ENCODE data around the gene CALCR.

CALCR gene

GRCh38 chr7:93453262-93453661, 121.3 kb downstream of the CALCR start:
- H3K27ac ChIP-seq (replicated peaks), result no peak overlapping the region
- DNase-seq (ENCODE audit: low read depth in 1 of 2, low spot score in 1 of 2), result no peak
- TF ChIP-seq REST (IDR thresholded peaks at IDR 0.05; ENCODE audit: insufficient replicate concordance, low read depth) (no peak), POLR2AphosphoS5 (IDR thresholded peaks at IDR 0.05; ENCODE audit: low read depth) (no peak), GABPA (IDR thresholded peaks at IDR 0.05; ENCODE audit: low read depth) (no peak), SPI1 (IDR thresholded peaks at IDR 0.05; ENCODE audit: borderline replicate concordance, low read depth) (no peak)
- TF ChIP-seq, protein P1, sequence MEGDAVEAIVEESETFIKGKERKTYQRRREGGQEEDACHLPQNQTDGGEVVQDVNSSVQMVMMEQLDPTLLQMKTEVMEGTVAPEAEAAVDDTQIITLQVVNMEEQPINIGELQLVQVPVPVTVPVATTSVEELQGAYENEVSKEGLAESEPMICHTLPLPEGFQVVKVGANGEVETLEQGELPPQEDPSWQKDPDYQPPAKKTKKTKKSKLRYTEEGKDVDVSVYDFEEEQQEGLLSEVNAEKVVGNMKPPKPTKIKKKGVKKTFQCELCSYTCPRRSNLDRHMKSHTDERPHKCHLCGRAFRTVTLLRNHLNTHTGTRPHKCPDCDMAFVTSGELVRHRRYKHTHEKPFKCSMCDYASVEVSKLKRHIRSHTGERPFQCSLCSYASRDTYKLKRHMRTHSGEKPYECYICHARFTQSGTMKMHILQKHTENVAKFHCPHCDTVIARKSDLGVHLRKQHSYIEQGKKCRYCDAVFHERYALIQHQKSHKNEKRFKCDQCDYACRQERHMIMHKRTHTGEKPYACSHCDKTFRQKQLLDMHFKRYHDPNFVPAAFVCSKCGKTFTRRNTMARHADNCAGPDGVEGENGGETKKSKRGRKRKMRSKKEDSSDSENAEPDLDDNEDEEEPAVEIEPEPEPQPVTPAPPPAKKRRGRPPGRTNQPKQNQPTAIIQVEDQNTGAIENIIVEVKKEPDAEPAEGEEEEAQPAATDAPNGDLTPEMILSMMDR (IDR thresholded peaks at IDR 0.05; ENCODE audit: insufficient read depth, low read length), result no peak
- H3K4me3 ChIP-seq (replicated peaks; ENCODE audit: insufficient read depth, low read length), result no peak overlapping the region
- no peaks in the 10 kb centered on the region for H3K27me3 ChIP-seq (ENCODE audit: insufficient read depth, poor library complexity, severe bottlenecking)

DNA sequence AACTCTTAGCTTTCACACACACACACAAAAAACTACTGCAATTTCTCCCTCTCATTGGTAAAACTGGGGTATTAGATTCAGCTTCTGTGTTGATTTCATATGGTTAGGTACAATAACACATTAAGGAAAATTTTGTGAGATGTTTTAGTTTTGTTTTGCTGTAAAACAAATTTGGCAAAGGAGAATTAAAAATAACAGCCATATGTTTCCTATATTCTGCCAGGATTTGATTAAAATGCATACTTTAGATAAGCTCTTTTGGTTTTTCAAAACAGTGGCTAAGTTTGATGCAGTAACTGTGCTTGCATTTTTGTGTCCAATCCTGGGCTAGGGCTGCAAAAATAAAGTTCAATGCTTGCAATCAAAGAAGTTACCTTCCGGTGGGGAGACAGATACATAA, 126.3 kb downstream of the CALCR start:
- peaks cover 2% of the 10 kb centered on the region for H3K27me3 ChIP-seq (ENCODE audit: insufficient read depth, poor library complexity, severe bottlenecking)
- no peak overlapping the region for H3K27ac ChIP-seq (replicated peaks)
- no peak overlapping the region for H3K4me3 ChIP-seq (replicated peaks; ENCODE audit: insufficient read depth, low read length)
- DNase-seq (ENCODE audit: low read depth in 1 of 2, low spot score in 1 of 2), result no peak
- TF ChIP-seq POLR2AphosphoS5 (IDR thresholded peaks at IDR 0.05; ENCODE audit: low read depth), result no peak
- TF ChIP-seq SPI1 (IDR thresholded peaks at IDR 0.05; ENCODE audit: borderline replicate concordance, low read depth), result no peak
- TF ChIP-seq GABPA (IDR thresholded peaks at IDR 0.05; ENCODE audit: low read depth), result no peak
- TF ChIP-seq, protein P1 (IDR thresholded peaks at IDR 0.05; ENCODE audit: insufficient read depth, low read length), result no peak
- no peak for TF ChIP-seq REST (IDR thresholded peaks at IDR 0.05; ENCODE audit: insufficient replicate concordance, low read depth)

- DNase-seq (ENCODE audit: low read depth in 1 of 2, low spot score in 1 of 2), result no peak
- TF ChIP-seq REST (IDR thresholded peaks at IDR 0.05; ENCODE audit: insufficient replicate concordance, low read depth), result no peak
- Histone ChIP-seq H3K27ac (replicated peaks) (no peak overlapping the region), H3K4me3 (replicated peaks; ENCODE audit: insufficient read depth, low read length) (no peak overlapping the region), H3K27me3 (ENCODE audit: insufficient read depth, poor library complexity, severe bottlenecking) (peaks cover 2% of the 10 kb centered on the region)
Observed at GRCh38 chr7:93447509-93447908, 127.0 kb downstream of the CALCR start.

Measured in HL-60 (cell line).